Stimulated activated naive CD8-positive, alpha-beta T cell treated with anti-CD3 and anti-CD28 coated beads, Interleukin-15, Interleukin-2, amounts not matched to agents 100 ng/mL and 50 ng/mL, for 24 hours (primary cell): ENCODE data around the gene CLEC4G.
A peak's percentile ranks its signal among the peaks of the same experiment; 100 is the strongest.

Experiments
- H3K27ac Mint-ChIP-seq: one replicate; pipeline ENCODE4 v1.8.0; 2021; ENCODE audit warnings: mild to moderate bottlenecking, mixed read lengths
- H3K27me3 Mint-ChIP-seq: one replicate; pipeline ENCODE4 v1.8.0; 2021; ENCODE audit warnings: mixed read lengths
- H3K36me3 Mint-ChIP-seq: one replicate; pipeline ENCODE4 v1.8.0; 2021; ENCODE audit warnings: low read depth, mixed read lengths
- H3K4me1 Mint-ChIP-seq: one replicate; pipeline ENCODE4 v1.8.0; 2021; ENCODE audit warnings: low read depth, mixed read lengths
- H3K4me3 Mint-ChIP-seq: one replicate; pipeline ENCODE4 v1.8.0; 2021; ENCODE audit warnings: mild to moderate bottlenecking, mixed read lengths
- H3K9me3 Mint-ChIP-seq: one replicate; pipeline ENCODE4 v1.8.0; 2021; ENCODE audit warnings: mixed read lengths

The CLEC4G gene

DNA sequence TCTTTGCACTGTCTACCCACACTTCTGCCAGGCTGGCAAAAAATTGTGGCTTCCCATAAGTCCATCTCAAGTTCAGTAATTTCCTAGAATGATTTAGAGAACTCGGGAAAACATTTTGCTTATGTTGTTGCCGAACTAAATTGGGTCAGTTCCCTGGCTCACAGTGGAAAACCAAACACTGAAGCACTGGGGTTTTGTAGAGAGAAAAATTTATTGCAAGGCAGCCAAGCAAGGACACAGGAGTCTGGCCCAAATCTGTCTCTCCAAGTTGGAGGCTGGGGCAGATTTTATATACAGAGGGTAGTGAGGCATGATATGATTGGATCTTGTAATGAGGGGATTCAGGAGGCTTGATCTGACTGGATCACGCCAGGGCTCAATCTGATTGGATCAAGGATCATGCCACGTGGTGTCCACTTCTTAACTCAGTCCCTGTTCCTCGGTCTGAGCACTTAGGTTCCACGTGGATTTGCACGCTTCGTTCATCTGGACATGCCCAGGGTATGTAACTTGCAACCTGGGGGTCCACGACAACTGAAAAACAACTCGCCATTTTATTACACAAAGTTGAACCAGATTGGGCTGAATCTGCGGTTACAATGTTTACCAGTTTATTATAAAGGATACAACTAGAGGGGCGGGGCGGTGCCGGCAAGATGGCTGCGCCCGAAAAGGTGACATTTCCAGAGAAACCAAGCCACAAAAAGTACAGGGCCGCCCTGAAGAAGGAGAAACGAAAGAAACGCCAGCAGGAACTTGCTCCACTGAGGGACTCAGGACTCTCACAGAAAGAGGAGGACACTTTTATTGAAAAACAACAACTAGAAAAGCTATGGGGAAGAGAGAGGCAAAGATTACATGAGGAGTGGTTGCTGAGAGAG is 8.1 kb upstream of the CLEC4G start:
- H3K4me1 Mint-ChIP-seq: peaks cover 34% of the 10 kb centered on the region
- no peaks in the 10 kb centered on the region for H3K9me3 Mint-ChIP-seq
- H3K27ac Mint-ChIP-seq: no peak overlapping the region
- no peaks in the 10 kb centered on the region for H3K36me3 Mint-ChIP-seq
- H3K27me3 Mint-ChIP-seq: peaks cover 53% of the 10 kb centered on the region
- H3K4me3 Mint-ChIP-seq: no peak overlapping the region

DNA sequence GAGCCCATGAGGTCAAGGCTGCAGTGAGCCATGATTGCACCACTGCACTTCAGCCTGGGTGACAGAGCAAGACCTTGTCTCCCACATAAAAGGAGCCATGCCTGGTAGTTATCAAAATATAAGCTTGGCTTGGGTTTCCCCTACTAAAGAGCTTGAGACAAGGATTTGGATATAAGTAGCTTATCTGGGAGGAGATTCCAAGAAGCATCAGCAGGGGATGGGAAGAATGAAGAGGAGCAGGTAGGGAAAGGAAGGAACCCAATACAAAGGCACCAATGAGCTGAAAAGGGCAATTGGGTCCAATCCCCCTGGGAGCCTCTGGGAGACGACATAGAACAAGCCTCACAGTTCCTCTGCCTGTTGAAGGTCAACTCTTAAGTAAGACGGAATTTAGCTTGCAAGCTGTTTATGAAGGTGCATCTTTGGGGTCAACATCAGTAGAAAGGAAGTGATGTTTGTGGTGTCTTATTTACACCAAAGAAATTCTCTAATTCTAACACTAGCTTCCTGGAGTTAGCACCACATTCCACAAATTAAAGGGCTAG is 7.4 kb upstream of the CLEC4G start:
- Mint-ChIP-seq H3K27me3 (peaks cover 47% of the 10 kb centered on the region), H3K4me1 (peaks cover 29% of the 10 kb centered on the region), H3K4me3 (no peak overlapping the region), H3K27ac (peak overlapping the region; percentile 48), H3K9me3 (no peaks in the 10 kb centered on the region), H3K36me3 (no peaks in the 10 kb centered on the region)

DNA sequence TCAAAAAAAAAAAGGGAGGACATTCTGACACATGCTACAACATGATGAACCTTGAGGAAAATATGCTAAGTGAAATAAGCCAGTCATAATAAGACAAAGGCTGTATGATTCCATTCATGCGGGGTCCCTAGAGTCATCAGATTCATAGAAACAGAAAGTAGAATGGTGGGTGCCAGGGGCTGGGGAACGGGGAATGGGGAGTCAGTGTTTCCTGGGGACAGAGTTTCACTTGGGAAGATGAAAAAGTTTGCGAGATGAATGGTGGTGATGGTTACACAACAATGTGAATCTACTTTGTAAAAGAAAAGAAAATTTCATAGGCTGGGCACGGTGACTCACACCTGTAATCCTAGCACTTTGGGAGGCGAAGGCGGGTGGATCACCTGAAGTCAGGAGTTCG is 6.1 kb upstream of the CLEC4G start:
- Mint-ChIP-seq H3K27ac (peak overlapping the region; percentile 63), H3K36me3 (no peaks in the 10 kb centered on the region), H3K4me1 (peaks cover 19% of the 10 kb centered on the region), H3K9me3 (no peaks in the 10 kb centered on the region), H3K4me3 (no peak overlapping the region), H3K27me3 (peaks cover 46% of the 10 kb centered on the region)

DNA sequence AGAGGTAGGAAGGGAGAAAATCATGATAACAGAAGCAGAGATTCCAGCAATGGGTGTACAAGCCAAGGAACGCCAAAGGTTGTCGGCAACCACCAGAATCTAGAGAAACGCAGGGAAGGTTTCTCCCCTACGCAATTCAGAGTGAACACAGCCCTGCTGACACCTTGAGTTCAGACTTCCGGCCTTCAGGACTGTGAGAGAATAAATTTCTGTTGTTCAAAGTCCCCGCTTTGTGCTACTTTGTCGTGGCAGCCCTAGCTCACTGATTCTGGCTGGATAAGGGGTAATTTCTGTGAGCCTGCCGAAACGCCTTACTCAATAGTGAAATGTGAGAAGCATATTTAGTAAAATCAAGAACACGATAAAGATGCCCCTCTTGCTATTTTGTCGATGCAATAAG is 5.3 kb upstream of the CLEC4G start:
- Mint-ChIP-seq H3K9me3 (no peaks in the 10 kb centered on the region), H3K27me3 (peaks cover 48% of the 10 kb centered on the region), H3K4me3 (no peak overlapping the region), H3K36me3 (no peaks in the 10 kb centered on the region), H3K27ac (no peak overlapping the region), H3K4me1 (peaks cover 15% of the 10 kb centered on the region)

DNA sequence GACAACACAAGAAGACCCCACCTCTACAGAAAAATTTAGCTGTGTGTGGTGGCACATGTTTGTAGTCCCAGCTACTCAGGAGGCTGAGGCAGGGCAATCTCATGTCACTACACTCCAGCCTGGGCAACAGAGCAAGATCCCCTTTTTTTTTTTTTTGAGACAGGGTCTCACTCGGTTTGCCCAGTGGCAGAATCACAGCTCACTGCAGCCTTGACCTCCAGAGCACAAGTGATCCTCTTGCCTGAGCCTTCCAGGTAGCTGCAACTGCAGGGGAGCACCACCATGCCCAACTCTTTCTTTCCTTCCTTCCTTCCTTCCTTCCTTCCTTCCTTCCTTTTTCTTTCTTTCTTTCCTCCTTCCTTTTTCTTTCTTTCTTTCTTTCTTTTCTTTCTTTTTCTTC is 4.2 kb upstream of the CLEC4G start:
- peaks cover 53% of the 10 kb centered on the region for H3K27me3 Mint-ChIP-seq
- H3K36me3 Mint-ChIP-seq: no peaks in the 10 kb centered on the region
- no peak overlapping the region for H3K27ac Mint-ChIP-seq
- no peak overlapping the region for H3K4me3 Mint-ChIP-seq
- H3K4me1 Mint-ChIP-seq: peaks cover 15% of the 10 kb centered on the region
- no peaks in the 10 kb centered on the region for H3K9me3 Mint-ChIP-seq

DNA sequence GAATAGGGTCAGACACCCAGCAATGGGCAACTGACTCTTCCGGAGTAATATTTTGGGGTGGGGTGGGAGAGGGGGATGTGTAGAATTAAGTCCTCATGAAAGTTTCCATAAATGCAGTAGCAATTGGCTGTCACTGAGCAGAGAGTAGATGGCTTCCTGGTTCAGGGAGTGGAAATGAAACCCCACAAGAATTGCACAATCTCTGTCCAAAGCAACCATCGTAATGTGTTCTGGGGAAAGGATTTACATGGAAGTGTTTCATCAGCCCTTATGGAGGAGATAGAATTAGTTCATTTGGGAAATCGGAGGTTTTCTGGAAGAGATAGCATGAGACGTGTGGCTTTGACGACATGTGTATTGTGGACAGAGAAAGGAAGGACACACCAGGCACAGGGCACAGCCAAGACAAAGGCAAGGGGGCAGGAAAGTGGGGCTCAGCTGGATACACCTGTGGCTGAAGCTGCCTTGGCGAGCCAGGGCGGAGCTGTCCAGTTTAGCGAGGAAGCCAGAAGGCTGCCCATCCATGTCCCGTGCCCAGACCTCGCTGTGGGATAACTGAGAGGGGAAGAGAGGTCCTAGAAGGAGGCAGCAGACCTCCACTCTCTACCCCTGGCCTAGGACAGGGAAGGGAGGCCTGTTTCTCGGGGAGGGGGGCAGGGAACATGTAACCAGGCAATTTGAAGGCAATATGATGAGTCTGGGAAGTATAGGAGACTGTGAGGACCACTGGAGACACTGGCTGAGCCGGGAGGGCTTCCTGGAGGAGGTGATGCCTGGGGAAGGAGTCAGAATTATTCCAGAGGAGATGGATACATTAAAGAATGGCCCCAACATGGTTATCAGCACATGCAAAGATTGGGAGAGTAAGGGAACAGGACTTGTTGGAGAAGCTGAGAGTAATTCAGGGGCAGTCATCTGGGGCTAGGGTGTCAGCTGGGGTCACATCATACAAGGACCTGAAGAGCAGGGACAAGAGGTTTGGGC is 2.6 kb upstream of the CLEC4G start:
- H3K27ac Mint-ChIP-seq: no peak overlapping the region
- H3K36me3 Mint-ChIP-seq: no peaks in the 10 kb centered on the region
- peaks cover 25% of the 10 kb centered on the region for H3K4me1 Mint-ChIP-seq
- H3K4me3 Mint-ChIP-seq: no peak overlapping the region
- peaks cover 47% of the 10 kb centered on the region for H3K27me3 Mint-ChIP-seq
- H3K9me3 Mint-ChIP-seq: no peaks in the 10 kb centered on the region

DNA sequence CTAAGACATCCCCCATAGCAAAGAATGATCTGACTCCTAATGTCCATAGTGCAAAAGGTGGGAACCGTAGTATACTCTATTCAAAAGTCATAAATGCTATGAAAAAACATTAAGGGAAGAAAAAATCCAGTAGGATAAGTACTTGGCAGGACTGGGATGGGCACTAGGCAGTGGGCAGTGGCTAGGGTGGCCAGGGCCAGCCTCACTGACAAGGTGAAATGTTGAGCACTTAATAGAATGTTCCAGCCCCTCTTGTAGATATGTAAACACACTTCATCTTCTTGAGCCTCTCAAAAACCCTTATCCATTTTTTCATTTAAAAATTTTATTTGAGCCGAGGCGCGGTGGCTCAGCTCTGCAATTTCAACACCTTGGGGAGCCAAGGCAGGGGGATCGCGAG is 1.5 kb upstream of the CLEC4G start:
- Mint-ChIP-seq H3K27me3 (peaks cover 54% of the 10 kb centered on the region), H3K9me3 (no peaks in the 10 kb centered on the region), H3K4me1 (peaks cover 32% of the 10 kb centered on the region), H3K36me3 (no peaks in the 10 kb centered on the region), H3K27ac (no peak overlapping the region), H3K4me3 (no peak overlapping the region)

DNA sequence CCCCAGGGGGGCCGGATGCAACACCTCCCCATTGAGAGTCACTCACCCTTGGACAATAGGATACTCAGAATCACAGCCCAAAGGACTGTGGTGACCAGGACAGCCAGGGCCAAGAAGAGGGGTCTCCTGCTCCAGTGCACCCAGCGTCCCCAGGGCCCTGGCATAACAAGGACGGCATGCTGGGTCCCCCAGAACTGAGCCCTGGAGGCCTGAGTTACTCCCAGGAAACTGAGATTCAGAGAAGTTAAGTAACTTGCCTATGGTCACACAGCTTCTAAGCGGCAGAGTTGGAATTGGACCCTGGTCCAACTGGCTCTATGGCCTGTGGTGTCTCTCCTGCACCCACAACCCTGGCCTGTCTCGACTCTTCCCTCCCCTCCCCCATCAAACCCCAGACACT is 295 bp downstream of the CLEC4G start:
- no peaks in the 10 kb centered on the region for H3K36me3 Mint-ChIP-seq
- H3K27me3 Mint-ChIP-seq: peaks cover 62% of the 10 kb centered on the region
- H3K4me3 Mint-ChIP-seq: no peak overlapping the region
- H3K9me3 Mint-ChIP-seq: no peaks in the 10 kb centered on the region
- no peak overlapping the region for H3K27ac Mint-ChIP-seq
- H3K4me1 Mint-ChIP-seq: peaks cover 21% of the 10 kb centered on the region

DNA sequence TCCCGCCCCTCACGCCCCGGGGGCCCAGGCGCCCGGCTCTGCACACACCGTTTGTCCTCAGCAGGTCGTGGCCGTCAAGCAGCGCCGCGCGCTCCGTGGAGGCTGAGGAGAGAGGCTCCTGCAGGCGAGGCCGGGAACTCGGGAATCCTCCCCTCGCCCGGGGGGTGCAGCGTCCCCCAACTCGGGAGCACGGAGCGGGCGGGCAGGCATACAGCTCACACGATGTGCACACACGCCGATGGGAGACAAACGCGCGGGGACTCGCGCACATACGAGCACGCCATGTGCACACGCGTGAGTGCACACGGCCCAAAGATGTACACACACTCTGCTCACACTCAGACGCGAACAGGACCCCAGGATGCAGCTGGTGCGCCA is 703 bp downstream of the CLEC4G start:
- no peak overlapping the region for H3K27ac Mint-ChIP-seq
- no peaks in the 10 kb centered on the region for H3K9me3 Mint-ChIP-seq
- H3K4me1 Mint-ChIP-seq: peaks cover 21% of the 10 kb centered on the region
- no peak overlapping the region for H3K4me3 Mint-ChIP-seq
- H3K27me3 Mint-ChIP-seq: peaks cover 60% of the 10 kb centered on the region
- no peaks in the 10 kb centered on the region for H3K36me3 Mint-ChIP-seq

DNA sequence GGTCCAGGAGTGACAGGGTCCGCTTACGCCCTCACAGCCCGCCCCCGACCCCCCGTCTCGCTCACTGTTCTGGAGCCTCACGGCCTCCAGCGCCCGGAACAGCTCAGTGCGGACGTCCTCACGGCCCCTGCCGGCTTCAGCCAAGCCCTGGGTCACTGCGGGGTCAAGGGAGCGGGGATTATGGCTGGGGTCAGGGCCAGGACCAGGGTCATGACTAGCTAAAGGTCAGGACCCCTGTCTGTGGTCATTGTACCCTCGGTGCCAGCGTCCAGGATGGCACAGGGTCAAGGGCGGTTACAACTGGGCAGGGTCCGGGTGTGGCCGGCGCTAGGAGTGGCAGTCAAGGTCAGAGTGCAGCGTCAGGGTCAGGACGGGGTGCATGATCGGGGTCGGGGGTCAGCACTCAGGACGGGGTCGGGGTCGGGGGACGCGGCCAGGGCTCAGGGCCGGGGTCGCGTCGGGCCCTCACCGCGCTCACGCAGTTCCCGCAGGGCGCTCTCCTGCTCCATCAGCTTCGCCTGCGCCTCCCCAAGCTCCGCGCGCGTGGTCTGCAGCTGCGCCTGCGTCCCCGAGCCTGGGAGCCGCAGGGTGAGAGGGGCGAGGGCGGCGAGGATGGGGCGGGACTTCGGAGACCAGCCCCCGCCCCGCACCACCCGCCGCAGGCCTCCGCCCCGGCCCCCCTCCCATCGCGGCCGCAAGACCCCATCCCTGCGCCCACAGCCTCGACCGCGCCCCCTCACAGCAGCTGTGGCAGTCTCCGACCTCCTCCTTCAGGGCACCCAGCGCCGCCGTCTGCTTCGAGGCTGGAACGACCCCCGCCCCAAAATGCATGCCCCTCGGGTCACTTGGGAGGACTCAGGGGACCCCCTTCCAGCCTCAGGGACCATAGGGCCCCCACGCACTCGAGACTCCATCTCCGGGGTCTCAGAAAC is 1.4 kb downstream of the CLEC4G start:
- Mint-ChIP-seq H3K4me3 (no peak overlapping the region), H3K36me3 (no peaks in the 10 kb centered on the region), H3K27me3 (peaks cover 54% of the 10 kb centered on the region), H3K9me3 (no peaks in the 10 kb centered on the region), H3K27ac (no peak overlapping the region), H3K4me1 (peaks cover 21% of the 10 kb centered on the region)

DNA sequence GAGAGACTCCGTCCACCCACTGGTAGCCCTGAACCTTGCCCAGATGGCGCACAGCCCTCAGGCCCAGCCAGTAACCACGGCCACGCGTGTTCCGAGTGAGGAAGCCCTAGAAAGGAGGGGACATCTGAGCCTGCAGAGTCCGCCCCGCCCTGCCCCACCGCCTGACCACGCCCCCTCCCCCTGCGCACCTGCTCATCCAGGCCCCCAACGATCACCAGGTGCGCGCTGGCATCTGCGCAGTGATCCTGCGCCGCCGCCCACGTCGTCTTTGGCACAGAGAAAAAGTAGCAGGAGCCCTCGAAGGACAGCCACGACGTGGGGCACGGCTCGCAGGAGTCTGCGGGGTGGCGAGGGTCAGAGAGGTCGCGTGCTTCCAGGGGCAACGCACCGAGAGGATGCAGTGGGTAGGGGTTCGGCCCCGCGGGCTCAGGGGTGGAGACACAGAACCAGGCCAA is 2.1 kb downstream of the CLEC4G start:
- Mint-ChIP-seq H3K4me3 (peak overlapping the region; percentile 39), H3K27me3 (peaks cover 50% of the 10 kb centered on the region)

DNA sequence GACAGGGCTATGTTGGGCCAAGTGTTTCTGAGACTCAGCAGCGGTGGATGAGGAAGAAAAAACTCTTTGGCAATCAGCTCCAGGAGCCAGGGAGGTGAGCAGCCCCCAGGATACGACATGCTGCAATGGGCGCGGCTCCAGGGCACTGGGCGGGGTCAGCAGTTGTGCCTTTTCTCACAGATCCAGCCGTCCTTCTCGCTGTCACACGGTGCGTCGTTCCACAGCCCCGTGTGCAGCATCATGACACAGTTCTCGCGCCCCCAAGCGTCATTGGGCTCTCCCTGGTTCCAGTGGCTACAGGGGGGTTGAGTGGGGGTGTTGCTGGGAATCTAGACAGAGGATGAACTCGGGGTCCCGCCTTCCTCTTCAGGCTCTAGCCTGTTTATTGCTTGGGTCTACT is 2.7 kb downstream of the CLEC4G start:
- Mint-ChIP-seq H3K36me3 (no peaks in the 10 kb centered on the region), H3K4me3 (no peak overlapping the region), H3K27me3 (peaks cover 50% of the 10 kb centered on the region), H3K27ac (no peak overlapping the region), H3K9me3 (no peaks in the 10 kb centered on the region), H3K4me1 (peaks cover 19% of the 10 kb centered on the region)

More for the DNA sequence above, 2.1 kb downstream of the CLEC4G start:
- Mint-ChIP-seq H3K4me1 (peaks cover 21% of the 10 kb centered on the region), H3K36me3 (no peaks in the 10 kb centered on the region), H3K27ac (no peak overlapping the region), H3K9me3 (no peaks in the 10 kb centered on the region)

DNA sequence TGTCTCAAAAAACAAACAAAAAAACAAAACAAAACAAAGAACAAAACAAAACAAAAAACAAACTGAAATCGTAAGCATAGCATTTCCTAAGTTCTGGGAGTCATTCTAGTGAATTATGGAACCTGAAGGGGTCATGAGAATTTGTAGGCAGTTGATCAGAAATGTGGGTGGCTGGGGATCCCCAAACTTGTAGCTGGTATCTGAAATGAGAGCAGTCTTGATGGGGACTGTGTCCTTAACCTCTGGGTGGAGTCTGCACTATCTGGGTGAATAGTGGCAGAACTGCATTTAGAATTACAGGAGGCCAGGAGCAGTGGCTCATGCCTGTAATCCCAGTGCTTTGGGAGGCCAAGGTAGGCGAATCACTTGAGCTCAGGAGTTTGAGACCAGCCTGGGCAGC is 6.1 kb downstream of the CLEC4G start:
- no peak overlapping the region for H3K4me3 Mint-ChIP-seq
- H3K27me3 Mint-ChIP-seq: peaks cover 34% of the 10 kb centered on the region
- H3K9me3 Mint-ChIP-seq: no peaks in the 10 kb centered on the region
- H3K36me3 Mint-ChIP-seq: no peaks in the 10 kb centered on the region
- peaks cover 17% of the 10 kb centered on the region for H3K4me1 Mint-ChIP-seq
- no peak overlapping the region for H3K27ac Mint-ChIP-seq

DNA sequence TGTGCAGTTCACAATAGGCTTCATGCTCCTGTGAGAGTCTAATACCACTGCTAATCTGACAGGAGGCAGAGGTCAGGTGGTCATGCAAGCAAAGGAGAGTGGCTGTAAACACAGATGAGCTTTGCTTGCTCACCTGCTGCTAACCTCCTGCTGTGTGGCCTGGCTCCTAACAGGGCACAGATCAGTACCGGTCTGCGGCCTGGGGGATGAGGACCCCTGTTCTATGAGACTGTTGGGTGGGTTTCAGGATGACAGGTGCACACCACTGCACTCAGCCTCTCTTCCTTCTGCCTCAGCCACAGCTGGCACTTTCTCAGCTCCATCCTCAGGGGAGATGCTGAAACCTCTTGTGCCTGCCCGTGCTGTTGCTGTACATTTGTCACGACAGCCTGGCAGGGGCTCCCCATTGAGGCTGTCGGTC is 9.7 kb downstream of the CLEC4G start:
- H3K27me3 Mint-ChIP-seq: peaks cover 4% of the 10 kb centered on the region
- no peak overlapping the region for H3K27ac Mint-ChIP-seq
- no peaks in the 10 kb centered on the region for H3K36me3 Mint-ChIP-seq
- no peaks in the 10 kb centered on the region for H3K9me3 Mint-ChIP-seq
- peaks cover 20% of the 10 kb centered on the region for H3K4me1 Mint-ChIP-seq
- H3K4me3 Mint-ChIP-seq: no peak overlapping the region
